HL-60 (cell line): ENCODE data around the gene RAB6D.
A peak's percentile ranks its signal among the peaks of the same experiment; 100 is the strongest.
"Not testable (repeated sequence)": the region's sequence is repeated elsewhere in the genome, so short reads cannot be mapped to it uniquely, and the experiment has no call there.

Experiments used
- DNase-seq, 2 experiments: peaks; one replicate each; pipeline ENCODE4 v3.0.0-alpha.2; 2010 to 2020; ENCODE audit warnings: low read depth in 1 of 2, low spot score in 1 of 2
- H3K27ac ChIP-seq: fragments of 250-450 bp; sonication (Bioruptor Pico); replicated peaks from 2 replicates; pipeline ENCODE4 v1.5.1; 2020; ENCODE audit warnings: mild to moderate bottlenecking, moderate library complexity
- H3K27me3 ChIP-seq: fragments of 250-450 bp; sonication (Bioruptor Pico); 2 replicates; pipeline ENCODE4 v1.5.1; 2021; ENCODE audit warnings: mild to moderate bottlenecking, moderate library complexity; ENCODE audit not compliant: insufficient read depth, poor library complexity, severe bottlenecking
- H3K4me3 ChIP-seq: replicated peaks from 2 replicates; pipeline ENCODE4 v1.5.1; 2011; ENCODE audit warnings: mild to moderate bottlenecking, control low read depth, low read length; ENCODE audit not compliant: insufficient read depth
- GABPA ChIP-seq: IDR thresholded peaks from 2 replicates; pipeline ENCODE4 v1.6.1; 2012; ENCODE audit warnings: low read depth
- POLR2AphosphoS5 ChIP-seq: IDR thresholded peaks from 2 replicates; pipeline ENCODE4 v1.6.1; 2012; ENCODE audit warnings: low read depth
- REST ChIP-seq: IDR thresholded peaks from 2 replicates; pipeline ENCODE4 v1.6.1; 2012; ENCODE audit warnings: low read depth; ENCODE audit not compliant: insufficient replicate concordance
- SPI1 ChIP-seq: IDR thresholded peaks from 2 replicates; pipeline ENCODE4 v1.6.1; 2012; ENCODE audit warnings: low read depth, mild to moderate bottlenecking, borderline replicate concordance
- long read RNA-seq: library from polyadenylated mRNA; unstranded; transcript quantifications from one replicate; pipeline ENCODE4 v2.0.0, GENCODE V29; 2020
- TF ChIP-seq, protein P1 (sequence below): IDR thresholded peaks from one replicate; pipeline ENCODE4 v1.5.1; 2011; ENCODE audit warnings: low read length, control low read depth, inconsistent platforms; ENCODE audit not compliant: insufficient read depth

The RAB6D gene
- long read RNA-seq: 0 reads

DNA sequence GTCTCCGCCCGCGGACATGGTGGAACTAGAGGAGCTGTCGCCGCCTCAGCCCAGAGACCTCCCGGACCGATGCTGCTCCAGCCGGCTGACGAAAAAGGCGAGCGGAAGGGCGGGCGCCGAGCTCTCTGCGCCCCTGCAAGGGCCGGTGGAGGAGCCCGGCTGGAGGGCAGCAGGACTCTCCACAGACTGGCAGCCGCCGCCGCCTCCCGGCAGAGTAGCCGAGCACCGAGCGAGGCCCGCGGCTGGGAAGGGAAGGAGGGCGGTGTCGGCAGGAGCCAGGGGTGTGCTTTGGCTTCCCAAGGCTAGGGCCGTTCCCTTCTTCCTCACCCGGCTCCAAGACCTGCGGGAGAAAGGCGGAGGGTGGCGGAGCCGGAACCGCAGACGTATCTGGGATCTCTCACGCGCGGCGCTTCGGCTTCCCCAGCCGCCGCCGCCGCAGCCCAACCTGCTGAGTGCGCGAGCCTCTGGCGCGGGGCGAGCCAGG is at the start of gene RAB6D:
RAB6D (minus strand) TSS at position 466 of the 484 bp plus-strand sequence; CDS start at position 18, 448 bp downstream.
- not testable (repeated sequence) for H3K27me3 ChIP-seq, H3K27ac ChIP-seq, DNase-seq
- H3K4me3 ChIP-seq: peak within 1 kb of the TSS; percentile 27

- TF ChIP-seq SPI1 (no peak), POLR2AphosphoS5 (no peak), GABPA (no peak), REST (no peak)
- TF ChIP-seq, protein P1, sequence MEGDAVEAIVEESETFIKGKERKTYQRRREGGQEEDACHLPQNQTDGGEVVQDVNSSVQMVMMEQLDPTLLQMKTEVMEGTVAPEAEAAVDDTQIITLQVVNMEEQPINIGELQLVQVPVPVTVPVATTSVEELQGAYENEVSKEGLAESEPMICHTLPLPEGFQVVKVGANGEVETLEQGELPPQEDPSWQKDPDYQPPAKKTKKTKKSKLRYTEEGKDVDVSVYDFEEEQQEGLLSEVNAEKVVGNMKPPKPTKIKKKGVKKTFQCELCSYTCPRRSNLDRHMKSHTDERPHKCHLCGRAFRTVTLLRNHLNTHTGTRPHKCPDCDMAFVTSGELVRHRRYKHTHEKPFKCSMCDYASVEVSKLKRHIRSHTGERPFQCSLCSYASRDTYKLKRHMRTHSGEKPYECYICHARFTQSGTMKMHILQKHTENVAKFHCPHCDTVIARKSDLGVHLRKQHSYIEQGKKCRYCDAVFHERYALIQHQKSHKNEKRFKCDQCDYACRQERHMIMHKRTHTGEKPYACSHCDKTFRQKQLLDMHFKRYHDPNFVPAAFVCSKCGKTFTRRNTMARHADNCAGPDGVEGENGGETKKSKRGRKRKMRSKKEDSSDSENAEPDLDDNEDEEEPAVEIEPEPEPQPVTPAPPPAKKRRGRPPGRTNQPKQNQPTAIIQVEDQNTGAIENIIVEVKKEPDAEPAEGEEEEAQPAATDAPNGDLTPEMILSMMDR: peak; percentile 69
- no peak overlapping the region for H3K4me3 ChIP-seq
- H3K27me3 ChIP-seq: peaks cover 9% of the 10 kb centered on the region
- DNase-seq: peak; percentile 4 to 22
- H3K27ac ChIP-seq: no peak overlapping the region
Measured at GRCh38 chr2:131413148-131413747, 49.3 kb upstream of the RAB6D start.

GRCh38 chr2:131410173-131410572 is 46.2 kb upstream of the RAB6D start:
- TF ChIP-seq, protein P1: no peak
- no peak for TF ChIP-seq SPI1
- TF ChIP-seq REST: no peak
- no peak for TF ChIP-seq GABPA
- no peak for TF ChIP-seq POLR2AphosphoS5
- DNase-seq: no peak
- Histone ChIP-seq H3K27ac (no peak overlapping the region), H3K4me3 (no peak overlapping the region), H3K27me3 (peaks cover 5% of the 10 kb centered on the region)

- no peak overlapping the region for H3K27ac ChIP-seq
- DNase-seq: no peak
Measured at GRCh38 chr2:131408778-131409177, 44.8 kb upstream of the RAB6D start.

More at GRCh38 chr2:131408778-131409177, 44.8 kb upstream of the RAB6D start:
- H3K27me3 ChIP-seq: peaks cover 5% of the 10 kb centered on the region
- TF ChIP-seq POLR2AphosphoS5: no peak
- TF ChIP-seq, protein P1: no peak
- H3K4me3 ChIP-seq: no peak overlapping the region
